ENCODE measurements around the gene SLC25A13. TPM values are rescaled to one million over a fixed set of nuclear protein-coding genes. Genes with fewer than 3 reads are reported as not detected.

Gene SLC25A13
- total RNA-seq, 1 experiment from 2014 or later, result 52.5 TPM

DNA sequence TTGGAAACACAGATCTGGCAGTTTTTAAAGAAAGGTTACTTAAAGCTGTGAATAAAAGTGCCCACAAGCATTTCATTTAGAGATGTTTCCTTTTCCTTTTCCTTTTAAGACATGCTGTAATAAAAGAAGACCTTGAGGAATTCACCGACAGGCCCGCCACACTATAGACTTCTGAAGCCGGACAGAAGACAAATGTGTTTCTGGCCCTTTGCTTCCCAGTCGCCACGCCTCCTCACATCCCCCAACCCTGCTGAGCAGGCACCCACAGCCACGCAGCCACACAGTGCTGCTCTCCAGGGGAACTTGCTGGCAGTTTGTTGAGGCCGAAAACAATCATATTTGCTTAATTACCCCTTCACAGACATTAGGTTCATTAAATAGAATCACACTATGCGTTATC lies 83.4 kb downstream of the SLC25A13 start:
- TF ChIP-seq, protein P1, sequence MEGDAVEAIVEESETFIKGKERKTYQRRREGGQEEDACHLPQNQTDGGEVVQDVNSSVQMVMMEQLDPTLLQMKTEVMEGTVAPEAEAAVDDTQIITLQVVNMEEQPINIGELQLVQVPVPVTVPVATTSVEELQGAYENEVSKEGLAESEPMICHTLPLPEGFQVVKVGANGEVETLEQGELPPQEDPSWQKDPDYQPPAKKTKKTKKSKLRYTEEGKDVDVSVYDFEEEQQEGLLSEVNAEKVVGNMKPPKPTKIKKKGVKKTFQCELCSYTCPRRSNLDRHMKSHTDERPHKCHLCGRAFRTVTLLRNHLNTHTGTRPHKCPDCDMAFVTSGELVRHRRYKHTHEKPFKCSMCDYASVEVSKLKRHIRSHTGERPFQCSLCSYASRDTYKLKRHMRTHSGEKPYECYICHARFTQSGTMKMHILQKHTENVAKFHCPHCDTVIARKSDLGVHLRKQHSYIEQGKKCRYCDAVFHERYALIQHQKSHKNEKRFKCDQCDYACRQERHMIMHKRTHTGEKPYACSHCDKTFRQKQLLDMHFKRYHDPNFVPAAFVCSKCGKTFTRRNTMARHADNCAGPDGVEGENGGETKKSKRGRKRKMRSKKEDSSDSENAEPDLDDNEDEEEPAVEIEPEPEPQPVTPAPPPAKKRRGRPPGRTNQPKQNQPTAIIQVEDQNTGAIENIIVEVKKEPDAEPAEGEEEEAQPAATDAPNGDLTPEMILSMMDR (conservative IDR thresholded peaks at IDR 0.05), result no peak
- no peak for TF ChIP-seq EZH2 (IDR thresholded peaks at IDR 0.05; ENCODE audit: low read depth)
- ChIA-PET POLR2A (ENCODE audit: unreplicated experiment) (no interaction called here), CTCF (no interaction called here)
- Histone ChIP-seq H3F3A (ENCODE audit: insufficient read depth, low read depth) (no peaks in the 10 kb centered on the region), H3K36me3 (ENCODE audit: low read depth) (peaks cover 5% of the 10 kb centered on the region; the same call in 1 of the 2 replicates), H3K79me2 (ENCODE audit: low read depth) (peaks cover 18% of the 10 kb centered on the region), H2AFZ (no peak overlapping the region), H3K9me3 (ENCODE audit: insufficient read depth, low read depth) (no peaks in the 10 kb centered on the region), H3K27ac (no peak overlapping the region), H3K4me1 (replicated peaks; ENCODE audit: insufficient read depth) (no peaks in the 10 kb centered on the region), H3K9me2 (ENCODE audit: insufficient read depth) (no peaks in the 10 kb centered on the region), H3K4me2 (no peak overlapping the region), H3K4me3 (no peak overlapping the region), H4K20me1 (ENCODE audit: insufficient read depth) (peaks cover 3% of the 10 kb centered on the region; the same call in 1 of the 2 replicates), H3K27me3 (ENCODE audit: insufficient read depth, low read depth) (no peaks in the 10 kb centered on the region)
- no peak for DNase-seq
- BruUV-seq (replicated peaks), result no TSS peak
- intact Hi-C loops (cut with micrococcal nuclease; ENCODE audit: unreplicated experiment), result no loop called here

DNA sequence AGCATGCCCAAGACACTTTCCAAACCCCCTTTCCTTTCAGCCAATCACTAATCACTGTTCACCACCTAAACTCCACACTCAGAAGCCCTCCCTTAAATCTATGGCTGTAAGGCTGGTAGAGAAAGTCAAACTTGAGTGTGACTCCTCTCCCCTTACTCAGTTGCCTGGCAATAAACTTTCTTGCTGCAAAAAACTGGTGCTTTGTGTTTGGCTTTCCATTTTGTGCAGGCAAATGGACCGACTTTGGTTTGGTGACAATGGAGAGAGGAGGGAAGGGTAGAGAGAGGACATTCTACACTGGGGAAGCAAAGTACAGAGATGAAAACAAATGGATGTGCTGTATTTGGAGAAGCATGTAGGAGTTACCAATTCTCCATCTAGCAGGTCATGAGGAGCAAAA lies 84.9 kb downstream of the SLC25A13 start:
- H3K27me3 ChIP-seq (ENCODE audit: insufficient read depth, low read depth), result no peaks in the 10 kb centered on the region
- H3K4me1 ChIP-seq (replicated peaks; ENCODE audit: insufficient read depth), result no peaks in the 10 kb centered on the region
- H3F3A ChIP-seq (ENCODE audit: insufficient read depth, low read depth), result no peaks in the 10 kb centered on the region
- no peak overlapping the region for H3K27ac ChIP-seq
- BruUV-seq (replicated peaks), result no TSS peak
- no peak overlapping the region for H3K4me3 ChIP-seq
- H3K9me3 ChIP-seq (ENCODE audit: insufficient read depth, low read depth), result no peaks in the 10 kb centered on the region
- peaks cover 7% of the 10 kb centered on the region for H3K36me3 ChIP-seq (ENCODE audit: low read depth)
- ChIA-PET POLR2A (ENCODE audit: unreplicated experiment) (no interaction called here), CTCF (no interaction called here)
- no peaks in the 10 kb centered on the region for H3K9me2 ChIP-seq (ENCODE audit: insufficient read depth)
- H4K20me1 ChIP-seq (ENCODE audit: insufficient read depth), result peaks cover 9% of the 10 kb centered on the region; the same call in 1 of the 2 replicates
- no peak overlapping the region for H3K4me2 ChIP-seq
- H2AFZ ChIP-seq, result no peak overlapping the region
- peaks cover 17% of the 10 kb centered on the region for H3K79me2 ChIP-seq (ENCODE audit: low read depth)
- intact Hi-C loops (cut with micrococcal nuclease; ENCODE audit: unreplicated experiment), result no loop called here
- TF ChIP-seq, protein P1 (conservative IDR thresholded peaks at IDR 0.05), result no peak
- no peak for TF ChIP-seq EZH2 (IDR thresholded peaks at IDR 0.05; ENCODE audit: low read depth)
- no peak for DNase-seq

DNA sequence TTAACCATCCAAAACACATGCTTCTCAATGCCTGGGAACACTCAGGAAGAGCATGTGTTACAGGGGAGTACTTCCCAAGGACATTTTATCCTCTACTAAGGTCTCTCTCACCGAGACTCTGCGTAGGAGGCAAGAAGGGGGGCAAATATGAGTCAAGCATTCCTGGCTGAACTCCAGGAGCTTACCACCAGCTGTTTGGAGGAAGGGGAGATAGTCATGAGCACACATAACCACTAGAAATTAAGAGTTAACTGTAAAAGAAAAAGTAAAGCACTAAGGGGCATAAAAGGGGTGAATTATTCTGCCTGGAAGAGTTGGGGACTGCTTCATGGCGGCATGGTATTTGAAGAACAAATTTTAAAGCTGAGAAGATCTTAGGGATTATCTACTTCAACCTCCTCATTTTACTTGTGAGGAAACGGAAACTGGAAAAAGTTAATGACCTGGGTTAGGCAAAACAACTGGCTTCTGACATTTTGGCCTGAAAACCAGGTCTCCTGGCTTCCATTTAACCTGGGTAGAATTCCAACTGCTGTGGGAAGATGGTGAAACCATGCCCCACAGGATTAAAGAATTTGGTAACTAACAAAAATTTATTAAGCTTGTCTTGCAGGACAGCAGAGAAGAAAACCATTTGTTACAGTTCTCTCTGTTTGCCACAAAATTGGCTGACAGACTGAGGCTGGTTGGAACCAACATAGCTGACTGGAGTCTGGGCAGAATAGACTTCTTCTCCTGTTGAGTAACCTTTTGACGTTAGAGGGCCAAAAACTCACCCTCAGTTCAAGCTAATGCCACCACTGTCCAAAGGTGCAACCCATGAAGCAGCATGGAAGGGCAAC lies 85.5 kb downstream of the SLC25A13 start:
- Histone ChIP-seq H3K27me3 (ENCODE audit: insufficient read depth, low read depth) (no peaks in the 10 kb centered on the region), H3K9me2 (ENCODE audit: insufficient read depth) (no peaks in the 10 kb centered on the region), H3F3A (ENCODE audit: insufficient read depth, low read depth) (no peaks in the 10 kb centered on the region), H3K36me3 (ENCODE audit: low read depth) (peaks cover 10% of the 10 kb centered on the region), H3K4me2 (no peak overlapping the region), H3K79me2 (ENCODE audit: low read depth) (peaks cover 12% of the 10 kb centered on the region), H3K4me3 (no peak overlapping the region), H3K9me3 (ENCODE audit: insufficient read depth, low read depth) (no peaks in the 10 kb centered on the region; the same call in 1 of the 2 replicates), H3K27ac (no peak overlapping the region), H4K20me1 (ENCODE audit: insufficient read depth) (peaks cover 9% of the 10 kb centered on the region; the same call in 1 of the 2 replicates), H3K4me1 (replicated peaks; ENCODE audit: insufficient read depth) (no peaks in the 10 kb centered on the region), H2AFZ (no peak overlapping the region)
- TF ChIP-seq, protein P1 (conservative IDR thresholded peaks at IDR 0.05), result no peak
- no peak for TF ChIP-seq EZH2 (IDR thresholded peaks at IDR 0.05; ENCODE audit: low read depth)
- intact Hi-C loops (cut with micrococcal nuclease; ENCODE audit: unreplicated experiment), result no loop called here
- DNase-seq, result no peak
- ChIA-PET CTCF (no interaction called here), POLR2A (ENCODE audit: unreplicated experiment) (no interaction called here)
- BruUV-seq (replicated peaks), result no TSS peak

Measured in PC-9 (cell line).